NCI-H82 (cell line): ENCODE results near the gene STEEP1.
"Not testable (repeated sequence)": the region's sequence is repeated elsewhere in the genome, so short reads cannot be mapped to it uniquely, and the experiment has no call there.

Experiments
- DNase-seq: peaks from one replicate; lab custom pipeline; 2025; lab: John Stamatoyannopoulos, UW

Gene STEEP1

DNA sequence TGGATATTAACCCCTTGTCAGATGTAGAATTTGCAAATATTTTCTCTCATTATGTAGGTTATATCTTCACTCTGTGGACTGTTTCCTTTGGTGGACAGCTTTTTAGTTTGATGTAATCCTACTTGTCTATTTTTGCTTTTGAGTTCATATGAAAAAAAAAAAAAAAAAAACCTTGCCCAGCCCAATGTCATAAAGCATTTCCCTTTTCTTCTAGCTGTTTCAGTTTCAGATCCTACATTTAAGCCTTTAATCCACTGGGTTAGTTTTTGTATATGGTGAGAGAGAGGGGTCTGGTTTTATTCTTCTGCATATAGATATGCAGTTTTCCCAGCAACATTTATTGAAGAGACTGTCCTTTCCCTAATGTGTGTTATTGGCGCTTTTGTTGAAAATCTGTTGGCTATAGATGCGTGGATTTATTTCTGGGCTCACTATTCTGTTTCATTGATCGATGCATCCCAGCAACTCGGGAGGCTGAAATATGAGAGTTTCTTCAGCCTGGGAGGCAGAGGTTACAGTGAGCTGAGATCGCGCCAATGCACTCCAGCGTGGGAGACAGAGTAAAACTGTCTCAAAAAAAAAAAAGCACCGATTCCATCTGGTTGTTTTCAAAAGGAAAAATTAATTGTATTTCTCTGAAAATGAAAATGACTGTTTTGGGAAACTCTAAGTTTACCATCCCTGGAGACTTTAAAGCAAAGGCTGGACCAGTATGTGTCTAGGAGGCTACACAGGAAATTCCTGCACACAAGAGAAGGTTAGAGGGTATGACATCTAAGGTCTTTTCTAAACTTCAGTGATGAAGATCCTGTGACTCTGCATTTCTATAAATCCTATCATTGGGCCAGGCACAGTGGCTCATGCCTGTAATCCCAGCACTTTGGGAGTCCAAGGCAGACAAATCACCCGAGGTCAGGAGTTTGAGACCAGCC lies 35.6 kb downstream of the STEEP1 start:
- no peak for DNase-seq

DNA sequence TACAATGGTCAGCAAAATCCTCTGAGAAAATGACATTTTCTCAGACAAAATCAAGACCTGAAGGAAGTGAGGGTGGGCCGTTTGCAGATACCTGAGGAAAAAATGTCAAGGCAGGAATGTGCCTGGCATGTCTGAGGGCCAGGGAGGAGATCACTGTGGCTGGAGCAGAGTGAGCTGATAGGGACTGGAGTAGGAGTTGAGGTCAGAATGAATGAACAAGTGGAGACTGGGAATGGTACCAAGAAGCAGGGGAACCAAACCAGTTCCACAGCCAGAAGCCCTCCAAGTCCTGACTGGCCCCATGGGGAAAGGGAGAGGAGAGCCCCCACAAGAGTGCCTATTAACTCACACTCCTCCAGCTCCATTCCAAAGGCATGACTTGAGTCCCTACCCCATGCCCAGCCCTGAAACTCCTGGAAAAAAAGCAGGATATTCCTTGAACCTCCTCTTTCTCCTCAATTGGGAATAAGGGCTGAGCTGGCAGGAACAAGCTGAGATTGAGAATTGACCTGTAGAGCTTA lies 41.5 kb downstream of the STEEP1 start:
- no peak for DNase-seq

DNA sequence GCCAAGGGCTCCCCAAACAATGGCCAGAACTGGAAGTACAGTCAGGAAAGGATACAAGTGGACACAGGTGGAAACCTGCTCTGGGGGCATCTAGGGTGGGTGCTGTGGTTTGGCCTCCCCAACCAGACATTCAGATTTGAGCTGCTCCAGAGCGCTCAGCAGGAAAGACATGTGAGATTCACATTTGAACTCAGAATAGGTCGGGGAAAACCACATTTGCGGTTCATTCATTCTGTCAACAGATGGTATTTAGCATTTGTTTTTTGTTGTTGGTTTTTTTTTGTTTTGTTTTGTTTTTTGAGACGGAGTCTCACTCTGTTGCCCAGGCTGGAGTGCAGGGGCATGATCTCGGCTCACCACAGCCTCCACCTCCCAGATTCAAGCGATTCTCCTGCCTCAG lies 44.0 kb downstream of the STEEP1 start:
- DNase-seq: no peak

DNA sequence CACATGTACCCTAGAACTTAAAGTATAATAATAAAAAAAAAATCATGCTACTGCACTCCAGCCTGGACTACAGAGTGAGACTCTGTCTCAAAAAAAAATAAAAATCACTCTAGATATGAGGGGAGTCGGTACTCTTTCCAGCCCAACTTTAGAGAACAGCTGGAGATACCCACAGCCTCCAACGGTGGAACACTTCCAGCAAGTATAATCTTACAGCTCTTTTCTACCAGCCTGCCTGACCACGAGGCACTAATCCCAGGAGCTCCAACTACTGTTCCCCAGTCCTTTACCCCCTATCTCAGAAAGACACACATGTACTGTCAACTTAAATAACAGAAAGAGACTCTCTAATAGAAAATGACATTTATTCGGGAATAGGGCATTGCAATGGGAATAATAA lies 46.8 kb downstream of the STEEP1 start:
- DNase-seq: peak; percentile 7

DNA sequence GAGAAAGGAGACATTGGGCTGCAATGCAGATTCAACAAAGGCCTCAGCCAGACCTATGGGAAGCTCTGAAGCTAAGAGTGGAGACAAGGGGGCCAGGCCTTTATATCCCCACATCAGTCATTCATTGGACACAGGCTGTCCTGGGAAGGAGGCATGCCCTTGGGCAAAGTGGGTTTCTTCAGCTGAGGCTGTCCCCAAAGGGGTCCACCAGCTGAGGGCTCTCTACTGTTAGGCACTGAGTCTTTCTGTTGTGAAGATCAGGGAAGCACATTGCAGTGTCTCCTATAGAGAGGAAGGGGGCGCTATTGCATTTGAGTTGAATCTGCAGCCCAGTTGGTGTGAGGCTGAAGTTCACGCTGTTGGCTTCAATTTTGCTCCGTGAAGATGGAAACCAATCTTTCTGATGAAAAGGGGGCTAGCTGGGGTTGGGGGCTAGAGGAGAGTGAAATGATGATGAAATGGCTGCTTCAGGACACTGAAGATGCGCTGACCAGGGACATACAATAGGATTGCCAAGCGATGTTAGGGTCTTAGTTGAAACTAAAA lies 49.0 kb downstream of the STEEP1 start:
- peak; percentile 87 for DNase-seq

DNA sequence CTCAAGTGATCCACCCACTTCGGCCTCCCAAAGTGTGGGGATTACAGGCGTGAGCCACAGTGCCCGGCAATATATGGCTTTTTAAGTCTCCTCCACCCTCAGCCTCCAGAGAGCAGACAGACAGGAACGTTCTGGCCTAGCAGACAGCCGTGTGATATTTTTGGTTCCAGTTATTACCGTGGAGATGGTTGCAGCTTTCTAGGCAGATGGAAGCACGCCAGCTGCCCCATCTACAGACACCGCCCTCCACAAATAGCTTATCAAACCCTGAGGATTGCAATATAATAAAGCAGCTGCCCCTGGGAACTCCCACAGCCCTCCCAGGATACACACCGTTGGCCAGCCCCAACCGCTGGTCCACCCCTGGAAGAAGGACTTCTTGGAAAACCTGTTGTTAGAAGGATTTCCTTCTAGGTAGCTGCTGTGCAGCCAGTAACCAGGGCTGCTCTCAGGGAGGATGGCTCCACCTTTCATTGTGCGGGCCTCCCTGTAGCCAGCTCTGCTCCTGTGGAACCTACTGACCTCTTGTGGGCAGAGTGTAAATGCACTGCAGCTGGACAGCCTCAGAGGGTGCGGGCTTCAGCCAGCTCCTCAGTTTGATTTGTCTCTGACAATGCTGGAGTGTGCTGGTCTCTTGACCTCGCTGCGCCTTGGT lies 52.9 kb downstream of the STEEP1 start:
- DNase-seq: peak; percentile 86

DNA sequence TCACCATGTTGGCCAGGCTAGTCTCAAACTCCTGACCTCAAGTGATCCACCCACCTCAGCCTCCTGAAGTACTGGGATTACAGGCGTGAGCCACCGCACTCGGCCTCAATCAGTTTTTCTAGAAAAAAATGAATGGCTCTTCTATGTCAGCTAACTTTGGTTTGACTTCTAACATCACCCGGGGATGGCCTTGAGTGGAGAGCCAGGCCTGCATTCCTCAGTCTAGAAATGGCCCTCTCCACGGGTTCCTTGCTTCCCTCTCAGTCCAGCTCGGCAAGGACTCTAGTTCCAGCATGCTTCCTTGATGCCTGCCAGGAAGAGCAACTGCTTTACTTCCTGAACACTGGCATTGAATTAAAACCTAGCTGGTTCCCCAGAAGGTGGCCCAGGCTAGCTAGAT lies 58.0 kb downstream of the STEEP1 start:
- no peak for DNase-seq

DNA sequence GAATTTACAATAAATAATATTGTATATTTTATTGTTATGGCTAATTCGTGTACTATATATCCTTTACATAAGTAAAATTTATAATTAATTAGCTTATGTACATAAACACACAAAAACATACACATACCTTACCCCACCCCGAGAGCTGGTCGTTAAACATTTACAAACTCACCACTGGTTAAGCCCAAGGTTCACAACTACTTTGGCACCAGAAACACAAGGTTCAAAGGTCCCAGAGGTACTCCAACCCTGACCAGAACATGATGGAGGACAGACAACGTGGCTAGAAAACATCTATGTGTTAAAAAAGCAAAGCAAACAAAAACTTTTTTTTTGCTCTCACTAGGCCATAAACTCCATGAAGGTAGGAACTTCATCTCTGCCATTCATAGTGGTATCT lies 59.3 kb downstream of the STEEP1 start:
- no peak for DNase-seq

DNA sequence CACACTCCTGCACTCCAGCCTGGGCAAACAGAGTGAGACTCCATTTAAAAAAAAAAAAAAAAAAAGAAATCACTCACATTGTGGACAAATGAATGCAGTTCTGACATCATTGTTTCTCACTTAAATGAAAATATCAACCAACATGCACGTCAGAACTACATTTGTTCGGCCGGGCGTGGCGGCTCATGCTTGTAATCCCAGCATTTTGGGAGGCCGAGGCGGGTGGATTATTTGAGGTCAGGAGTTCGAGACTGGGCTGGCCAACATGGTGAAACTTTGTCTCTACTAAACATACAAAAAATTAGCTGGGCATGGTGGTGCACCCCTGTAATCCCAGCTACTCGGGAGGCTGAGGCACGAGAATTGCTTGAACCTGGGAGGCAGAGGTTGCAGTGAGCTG lies 60.1 kb downstream of the STEEP1 start:
- not testable (repeated sequence) for DNase-seq

DNA sequence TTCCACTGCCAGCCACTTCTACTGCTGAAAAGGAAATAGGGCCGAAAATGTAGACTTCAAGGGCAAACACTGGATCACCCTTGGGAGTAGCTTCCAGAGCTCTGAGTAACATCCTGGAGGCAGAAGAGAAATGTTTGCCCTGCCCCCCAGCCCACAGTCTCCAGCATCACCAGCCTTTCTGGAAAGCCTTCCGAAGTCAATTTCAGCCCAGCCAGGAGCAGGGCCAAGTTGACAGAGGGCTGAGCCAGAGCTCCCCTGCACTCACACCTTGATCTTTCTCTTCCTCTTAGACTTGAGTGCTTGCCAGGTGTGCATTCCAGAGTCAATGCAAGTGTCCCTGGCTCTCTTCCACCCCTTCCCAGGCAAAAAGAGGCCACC lies 61.7 kb downstream of the STEEP1 start:
- DNase-seq: no peak

DNA sequence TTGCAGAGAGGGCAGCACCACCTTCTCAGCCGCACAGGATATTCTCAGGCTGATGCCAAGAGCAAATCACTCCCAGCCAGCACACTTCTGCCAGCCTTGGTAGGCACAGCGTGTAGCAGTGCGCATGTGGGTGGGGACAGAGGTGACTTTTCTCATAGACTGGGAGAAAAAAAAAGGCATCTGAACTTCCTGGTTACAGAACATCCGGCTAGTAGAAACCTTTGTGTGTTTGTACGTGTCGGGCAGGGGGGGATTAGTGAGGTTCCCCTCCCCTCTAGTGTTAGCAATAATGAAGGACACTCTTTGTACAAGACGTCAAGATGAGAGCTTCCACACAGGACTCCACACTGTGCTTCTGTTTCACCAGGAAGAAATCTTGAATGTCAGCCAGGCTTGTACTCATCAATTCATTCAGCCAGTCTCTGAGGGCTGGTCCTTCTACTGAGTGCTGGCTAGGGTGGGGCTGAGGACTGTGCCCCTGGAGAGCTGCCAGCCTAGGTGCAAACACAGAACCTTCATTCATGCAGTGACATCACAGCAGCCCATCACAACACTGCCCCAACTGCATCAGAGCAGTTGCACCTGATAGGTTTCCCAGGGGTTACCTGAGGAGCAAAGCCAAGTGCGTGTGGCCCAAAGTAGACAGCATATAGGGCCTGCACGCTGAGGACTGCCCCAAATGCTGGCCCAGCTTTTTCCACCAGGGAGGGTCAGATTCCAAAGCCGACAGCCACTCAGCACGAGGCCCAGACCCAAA lies 62.3 kb downstream of the STEEP1 start:
- DNase-seq: no peak

DNA sequence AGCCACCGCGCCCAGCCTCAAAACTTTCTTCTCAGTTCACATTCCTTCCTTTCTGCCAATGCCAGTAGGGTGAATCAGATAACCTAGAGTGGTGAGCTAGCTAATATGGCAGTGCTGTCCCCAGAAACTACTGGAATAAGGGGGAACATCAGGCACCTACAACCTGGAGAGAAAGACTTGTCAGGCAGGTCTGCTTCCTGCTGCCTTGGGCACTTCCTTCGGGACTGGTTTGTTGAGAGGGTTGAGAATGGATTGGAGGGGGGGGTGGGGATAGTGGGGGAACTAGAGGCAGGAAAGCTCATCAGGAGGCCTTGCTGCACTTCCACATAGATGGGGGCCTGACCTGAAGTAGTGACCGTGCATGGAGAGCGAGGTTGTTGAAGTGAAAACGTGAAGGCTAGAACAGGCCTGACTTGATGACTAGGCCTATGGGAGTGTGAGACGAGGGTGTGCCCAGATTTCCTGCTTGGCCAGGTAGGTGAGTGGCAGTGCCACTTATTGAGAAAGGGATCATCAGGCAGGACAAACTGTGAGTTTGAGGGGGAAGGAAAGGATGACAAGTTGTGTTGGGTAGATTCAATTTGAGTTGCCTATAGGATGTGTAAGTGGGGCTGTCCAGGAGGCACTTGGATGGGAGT lies 63.6 kb downstream of the STEEP1 start:
- DNase-seq: no peak

DNA sequence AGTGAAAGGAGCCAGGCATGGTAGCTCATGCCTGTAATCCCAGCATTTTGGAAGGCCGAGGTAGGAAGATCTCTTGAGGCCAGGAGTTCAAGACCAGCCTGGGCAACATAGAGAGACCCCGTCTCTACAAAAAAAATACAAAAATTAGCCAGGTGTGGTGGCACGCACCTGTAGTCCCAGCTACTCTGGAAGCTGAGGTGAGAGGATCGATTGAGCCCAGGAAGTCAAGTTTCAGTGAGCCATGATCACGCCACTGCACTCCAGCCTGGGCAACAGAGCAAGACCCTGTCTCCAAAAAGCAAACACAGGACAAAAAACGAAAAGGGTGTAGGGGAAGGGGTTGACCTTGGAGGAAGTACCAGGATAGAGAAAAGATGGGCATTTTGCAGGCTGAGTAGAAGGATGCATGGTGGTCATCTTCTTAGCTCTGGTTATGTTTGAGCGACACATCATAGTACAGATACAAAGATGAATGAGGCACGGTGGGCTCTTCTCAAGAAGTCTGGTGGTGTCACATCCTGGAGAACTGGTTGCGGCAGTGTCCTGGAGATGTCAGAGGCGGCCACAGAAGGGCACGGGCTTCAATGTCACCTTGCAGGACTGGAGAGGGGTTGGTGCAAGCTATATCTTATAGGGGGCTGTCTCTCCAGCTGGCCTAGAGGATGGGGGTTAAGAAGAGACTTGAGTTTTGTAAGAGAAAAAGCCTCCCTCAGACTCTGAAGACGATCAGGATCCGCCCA lies 65.0 kb downstream of the STEEP1 start:
- no peak for DNase-seq

DNA sequence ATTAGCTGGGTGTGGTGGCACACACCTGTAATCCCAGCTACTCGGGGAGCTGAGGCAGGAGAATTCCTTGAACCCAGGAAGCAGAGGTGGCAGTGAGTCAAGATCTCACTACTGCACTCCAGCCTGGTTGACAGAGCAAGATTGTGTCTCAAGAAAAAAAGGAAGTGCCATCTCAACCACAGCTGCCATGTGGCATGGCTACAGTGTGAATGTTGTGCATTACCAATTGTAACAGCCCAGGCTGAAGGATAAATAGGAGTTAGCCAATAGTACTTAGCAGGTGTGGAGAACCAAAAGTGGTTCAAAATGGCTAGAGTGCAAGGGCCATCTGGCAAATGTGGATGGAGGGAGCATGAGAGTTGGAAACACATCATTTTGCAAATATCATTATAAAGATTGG lies 68.0 kb downstream of the STEEP1 start:
- DNase-seq: no peak

DNA sequence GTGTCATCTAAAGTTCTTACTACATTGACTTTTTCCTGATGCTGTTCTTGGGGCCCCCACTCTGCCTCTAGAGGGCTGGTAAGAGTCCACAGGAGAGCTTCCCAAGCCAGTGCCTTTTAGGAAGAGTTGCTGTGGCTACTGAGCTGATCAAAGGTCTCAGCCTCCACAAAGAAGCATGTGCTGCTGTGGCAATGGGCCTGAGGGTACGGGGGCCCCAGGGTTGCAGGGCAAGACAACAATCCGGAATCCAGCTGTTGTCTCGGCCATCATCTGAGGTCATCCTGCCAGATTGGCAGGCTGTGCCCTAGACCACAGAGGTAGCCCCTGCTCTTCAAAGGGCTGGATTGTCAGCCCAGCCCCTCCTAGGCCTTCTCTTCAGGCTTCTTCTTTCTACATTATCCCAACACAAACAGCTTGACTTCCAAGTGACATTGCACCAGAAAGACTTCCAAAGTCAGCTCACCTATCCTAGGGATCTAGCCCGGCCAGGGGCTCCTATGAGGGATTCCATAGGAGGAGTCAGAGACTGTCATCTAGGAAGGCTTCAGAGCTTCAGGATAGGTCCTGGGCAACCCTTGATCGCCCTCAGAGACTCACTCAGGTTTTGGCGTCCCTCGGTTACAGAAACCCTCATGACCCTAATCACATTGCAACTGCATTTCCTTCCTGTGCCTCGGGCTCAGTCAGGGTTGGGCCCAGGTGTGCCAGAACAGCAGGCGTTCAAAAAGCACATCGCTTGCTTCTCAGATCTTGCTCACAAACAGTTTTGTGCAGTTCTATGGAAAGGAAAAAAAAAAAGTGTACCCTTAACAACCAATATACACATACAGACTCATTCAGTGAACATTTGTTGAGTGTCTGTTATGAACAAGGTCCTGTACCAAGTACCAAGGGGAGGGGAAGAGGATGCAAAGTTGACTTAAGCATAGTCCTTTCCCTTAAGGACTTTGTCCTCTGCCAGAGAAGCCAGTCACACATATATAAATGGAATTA lies 69.2 kb downstream of the STEEP1 start:
- peak; percentile 3 for DNase-seq

DNA sequence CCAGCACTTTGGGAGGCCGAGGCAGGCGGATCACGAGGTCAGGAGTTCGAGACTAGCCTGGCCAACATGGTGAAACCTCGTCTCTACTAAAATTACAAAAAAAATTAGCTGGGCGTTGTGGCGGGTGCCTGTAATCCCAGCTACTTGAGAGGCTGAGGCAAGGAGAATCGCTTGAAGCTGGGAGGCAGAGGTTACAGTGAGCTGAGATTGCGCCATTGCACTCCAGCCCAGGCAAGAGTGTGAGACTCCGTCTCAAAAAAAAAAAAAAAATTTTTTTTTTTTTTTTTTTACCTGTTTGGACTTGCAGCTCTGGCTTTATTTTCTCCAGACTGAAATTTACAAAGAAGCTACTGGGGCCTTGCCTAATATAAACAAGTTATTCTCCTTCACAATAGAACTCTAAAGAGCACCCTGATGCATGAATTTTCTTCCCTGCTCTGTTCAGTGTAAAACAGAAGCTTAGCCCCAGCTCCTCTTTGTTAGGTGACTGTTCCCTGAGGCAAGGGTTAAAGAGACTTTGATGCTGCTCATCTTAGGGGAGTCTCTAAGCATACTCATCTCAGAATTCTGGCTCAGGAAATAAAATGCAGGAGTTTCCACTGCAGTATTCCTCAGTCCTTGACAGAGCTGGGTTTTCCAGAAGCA lies 71.2 kb downstream of the STEEP1 start:
- DNase-seq: not testable (repeated sequence)

DNA sequence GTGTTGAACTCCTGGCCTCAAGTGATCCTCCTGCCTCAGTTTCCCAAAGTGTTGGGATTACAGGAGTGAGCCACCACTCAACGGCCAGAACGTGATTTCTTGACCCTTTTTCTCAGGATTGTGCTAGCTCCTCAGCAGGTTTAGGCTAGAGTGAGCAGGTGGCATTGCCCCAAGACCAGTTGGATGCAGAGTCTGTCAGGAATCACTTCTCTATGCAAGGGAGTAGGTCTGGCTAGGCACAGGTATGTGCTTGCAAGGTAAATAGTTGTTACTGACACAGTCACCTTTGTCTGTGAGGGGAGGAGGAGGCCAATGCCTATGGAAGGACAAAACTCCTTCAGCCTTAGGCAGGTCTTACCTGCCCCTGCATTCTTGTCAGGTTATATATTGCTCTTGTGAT lies 72.7 kb downstream of the STEEP1 start:
- DNase-seq: no peak

DNA sequence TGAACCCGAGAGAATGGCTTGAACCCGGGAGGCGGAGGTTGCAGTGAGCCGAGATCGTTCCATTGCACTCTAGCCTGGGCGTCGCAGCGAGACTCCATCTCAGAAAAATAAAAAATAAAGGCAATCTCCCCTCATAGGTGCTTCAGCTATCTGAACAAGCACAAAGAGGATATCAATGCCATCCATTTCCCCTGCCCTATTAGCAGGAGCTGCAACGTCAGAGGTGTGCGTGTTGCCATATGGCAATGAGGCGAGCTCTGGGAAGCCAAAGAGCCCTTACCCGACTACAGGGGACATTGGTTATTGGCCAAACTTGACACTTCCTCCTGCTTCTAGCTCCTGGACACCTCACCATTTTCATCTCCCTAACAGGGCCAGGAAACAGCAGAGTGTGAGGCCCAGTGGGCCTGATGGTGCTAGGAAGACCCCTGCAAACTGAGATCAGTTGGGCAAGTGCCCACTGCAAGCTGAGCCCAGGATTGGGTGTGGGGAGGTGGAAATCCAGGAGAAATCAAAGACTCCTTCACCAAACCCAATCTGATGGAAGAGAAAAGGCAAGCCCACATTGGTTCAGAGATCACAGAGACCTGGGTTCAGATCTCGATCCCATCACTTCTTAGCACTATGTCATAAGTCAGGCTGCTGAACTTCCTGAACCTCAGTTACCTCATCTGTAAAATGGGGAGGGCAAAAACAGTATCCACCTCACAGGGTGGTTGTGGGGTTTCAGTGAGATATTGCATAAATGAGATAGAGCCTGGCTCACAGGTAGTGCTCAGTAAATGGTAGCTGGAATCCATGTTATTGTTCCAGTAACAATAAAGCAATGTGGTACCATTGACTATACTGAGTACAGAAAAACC lies 75.8 kb downstream of the STEEP1 start:
- DNase-seq: no peak
